HEK293 (cell line): ENCODE results near the gene MAP3K12.

Experiments
- BCL11B ChIP-seq: fragments of 450-650 bp; formaldehyde crosslinking; IDR thresholded peaks from 2 replicates; pipeline ENCODE4 v1.5.1; 2016; ENCODE audit warnings: low read depth, missing biosample characterization, missing genetic modification characterization
- MEIS1 ChIP-seq: sonication (generic); formaldehyde crosslinking; IDR thresholded peaks from 2 replicates; pipeline ENCODE4 v1.8.1; 2022; ENCODE audit warnings: missing genetic modification reagents, mild to moderate bottlenecking, borderline replicate concordance
- SP3 ChIP-seq: fragments of 450-650 bp; formaldehyde crosslinking; IDR thresholded peaks from 2 replicates; pipeline ENCODE4 v1.5.1; 2016; ENCODE audit warnings: missing biosample characterization, missing genetic modification characterization
- TRIM28 ChIP-seq: IDR thresholded peaks from 2 replicates; pipeline ENCODE4 v1.6.1; 2011; ENCODE audit warnings: low read length, control low read depth, borderline replicate concordance
- ZBTB17 ChIP-seq: fragments of 450-650 bp; formaldehyde crosslinking; IDR thresholded peaks from 2 replicates; pipeline ENCODE4 v1.5.1; 2016; ENCODE audit warnings: missing biosample characterization, missing genetic modification characterization
- ZBTB21 ChIP-seq: fragments of 450-650 bp; formaldehyde crosslinking; IDR thresholded peaks from 2 replicates; pipeline ENCODE4 v1.5.1; 2017; ENCODE audit warnings: missing biosample characterization, missing genetic modification characterization
- ZBTB7A ChIP-seq: fragments of 450-650 bp; formaldehyde crosslinking; IDR thresholded peaks from 2 replicates; pipeline ENCODE4 v1.5.1; 2016; ENCODE audit warnings: low read depth, missing biosample characterization, missing genetic modification characterization
- ZFP3 ChIP-seq: fragments of 450-650 bp; formaldehyde crosslinking; IDR thresholded peaks from 2 replicates; pipeline ENCODE4 v1.5.1; 2016; ENCODE audit warnings: low read depth, missing biosample characterization, missing genetic modification characterization
- ZNF114 ChIP-seq: fragments of 450-650 bp; formaldehyde crosslinking; IDR thresholded peaks from 2 replicates; pipeline ENCODE4 v1.5.0; 2017; ENCODE audit warnings: missing biosample characterization, missing genetic modification characterization
- ZNF121 ChIP-seq: fragments of 450-650 bp; formaldehyde crosslinking; IDR thresholded peaks from 2 replicates; pipeline ENCODE4 v1.5.1; 2016; ENCODE audit warnings: missing biosample characterization, missing genetic modification characterization
- ZNF140 ChIP-seq: fragments of 450-650 bp; formaldehyde crosslinking; IDR thresholded peaks from 2 replicates; pipeline ENCODE4 v1.5.1; 2016; ENCODE audit warnings: missing biosample characterization, missing genetic modification characterization
- ZNF174 ChIP-seq: fragments of 450-650 bp; formaldehyde crosslinking; IDR thresholded peaks from 2 replicates; pipeline ENCODE4 v1.5.0; 2017; ENCODE audit warnings: missing biosample characterization, mild to moderate bottlenecking, missing genetic modification characterization
- ZNF2 ChIP-seq: fragments of 450-650 bp; formaldehyde crosslinking; IDR thresholded peaks from 2 replicates; pipeline ENCODE4 v1.5.1; 2016; ENCODE audit warnings: missing biosample characterization, missing genetic modification characterization
- ZNF202 ChIP-seq: fragments of 450-650 bp; formaldehyde crosslinking; IDR thresholded peaks from 2 replicates; pipeline ENCODE4 v1.5.1; 2016; ENCODE audit warnings: missing biosample characterization, missing genetic modification characterization, borderline replicate concordance
- ZNF211 ChIP-seq: fragments of 450-650 bp; formaldehyde crosslinking; IDR thresholded peaks from 2 replicates; pipeline ENCODE4 v1.5.1; 2016; ENCODE audit warnings: low read depth, missing biosample characterization, missing genetic modification characterization
- ZNF221 ChIP-seq: fragments of 450-650 bp; formaldehyde crosslinking; IDR thresholded peaks from 2 replicates; pipeline ENCODE4 v1.5.1; 2017; ENCODE audit warnings: missing biosample characterization, missing genetic modification characterization, borderline replicate concordance
- ZNF350 ChIP-seq: fragments of 450-650 bp; formaldehyde crosslinking; IDR thresholded peaks from 2 replicates; pipeline ENCODE4 v1.5.0; 2017; ENCODE audit warnings: missing biosample characterization, mild to moderate bottlenecking, missing genetic modification characterization
- ZNF37A ChIP-seq: fragments of 450-650 bp; IDR thresholded peaks from 2 replicates; pipeline ENCODE4 v1.5.1; 2018; ENCODE audit warnings: missing biosample characterization, missing genetic modification characterization
- ZNF426 ChIP-seq: fragments of 450-650 bp; formaldehyde crosslinking; IDR thresholded peaks from 2 replicates; pipeline ENCODE4 v1.5.1; 2017; ENCODE audit warnings: missing biosample characterization, missing genetic modification characterization, mild to moderate bottlenecking, inconsistent platforms, moderate library complexity
- ZNF514 ChIP-seq: fragments of 450-650 bp; formaldehyde crosslinking; IDR thresholded peaks from 2 replicates; pipeline ENCODE4 v1.5.1; 2016; ENCODE audit warnings: missing biosample characterization, missing genetic modification characterization
- ZNF658 ChIP-seq: fragments of 450-650 bp; formaldehyde crosslinking; IDR thresholded peaks from 2 replicates; pipeline ENCODE4; 2016; ENCODE audit warnings: missing biosample characterization, missing genetic modification characterization
- ZNF791 ChIP-seq: fragments of 450-650 bp; formaldehyde crosslinking; IDR thresholded peaks from 2 replicates; pipeline ENCODE4 v1.5.1; 2016; ENCODE audit warnings: missing biosample characterization, missing genetic modification characterization
- ZNF843 ChIP-seq: fragments of 450-650 bp; formaldehyde crosslinking; IDR thresholded peaks from 2 replicates; pipeline ENCODE4 v1.5.1; 2016; ENCODE audit warnings: missing biosample characterization, missing genetic modification characterization
- ZSCAN16 ChIP-seq: fragments of 450-650 bp; formaldehyde crosslinking; IDR thresholded peaks from 2 replicates; pipeline ENCODE4 v1.5.1; 2016; ENCODE audit warnings: missing biosample characterization, missing genetic modification characterization
- TF ChIP-seq, protein P1 (sequence below): fragments of 450-650 bp; formaldehyde crosslinking; IDR thresholded peaks from 2 replicates; pipeline ENCODE4 v1.5.1; 2016; ENCODE audit warnings: missing biosample characterization, missing genetic modification characterization, low read depth
- TF ChIP-seq, protein P2 (sequence below): fragments of 450-650 bp; formaldehyde crosslinking; conservative IDR thresholded peaks from 2 replicates; pipeline ENCODE4 v1.5.1; 2016; ENCODE audit warnings: low read depth, missing biosample characterization, missing genetic modification characterization
- TF ChIP-seq, protein P3 (sequence below): fragments of 450-650 bp; formaldehyde crosslinking; IDR thresholded peaks from 2 replicates; pipeline ENCODE4; 2016; ENCODE audit warnings: missing biosample characterization, missing genetic modification characterization
- TF ChIP-seq, protein P4 (sequence below): fragments of 450-650 bp; formaldehyde crosslinking; IDR thresholded peaks from 2 replicates; pipeline ENCODE4 v1.5.1; 2016; ENCODE audit warnings: missing biosample characterization, missing genetic modification characterization

Gene MAP3K12

DNA sequence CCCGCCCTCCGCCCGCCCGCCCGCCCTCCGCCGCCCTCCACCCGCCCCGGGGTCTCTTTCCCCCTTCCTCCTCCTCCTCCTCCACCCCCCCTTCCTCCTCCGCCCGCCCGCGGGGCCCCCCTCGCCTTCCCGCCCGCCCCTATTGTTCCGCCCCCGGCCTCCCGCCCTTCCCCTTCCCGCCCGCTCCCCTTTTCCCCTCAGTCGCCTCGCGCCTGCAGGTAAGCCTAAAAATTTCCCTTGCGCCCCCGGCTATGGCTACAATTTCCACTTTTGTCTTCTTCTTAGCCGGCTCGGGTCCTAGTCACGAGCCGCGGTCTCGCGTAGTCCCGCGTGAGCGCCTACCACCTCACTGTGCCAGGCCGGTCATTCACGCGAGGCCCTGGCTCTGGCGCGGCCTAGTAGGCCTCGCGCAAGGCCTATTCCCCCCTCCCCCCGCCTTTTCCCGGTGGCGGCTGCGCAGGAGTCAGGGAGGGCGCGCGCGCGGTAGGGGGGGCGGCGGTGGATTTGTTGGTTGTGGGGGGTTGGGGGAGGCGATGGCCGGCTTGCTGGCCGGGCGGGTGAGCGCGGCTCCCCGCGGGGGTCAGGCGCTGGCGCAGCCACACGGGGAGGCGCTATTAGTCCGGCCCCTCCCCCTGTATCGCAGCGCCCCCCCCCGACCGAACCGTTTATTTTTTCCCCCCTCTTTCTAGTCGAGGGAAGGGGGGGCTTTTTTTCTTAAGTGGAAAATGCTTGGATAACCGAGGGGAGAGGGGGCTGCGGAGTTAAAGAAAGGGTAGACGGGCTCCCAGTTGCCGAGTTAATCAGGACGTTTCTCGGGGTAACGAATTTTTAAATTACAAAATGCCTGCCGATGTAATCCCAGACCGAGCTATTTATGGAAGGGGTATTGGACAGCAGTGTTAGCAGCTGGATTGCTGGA, 46.8 kb downstream of the MAP3K12 start (continued):
- TF ChIP-seq ZNF211 (no peak), ZNF202 (tag by site-specific recombination) (no peak), ZNF121 (tag by site-specific recombination) (0 out of 2 replicates have a peak, but pooled peaks have one; percentile 52), ZNF2 (peak; percentile 76), ZNF514 (tag by site-specific recombination) (no peak), ZNF350 (tag by site-specific recombination) (no peak), ZSCAN16 (tag by site-specific recombination) (peak; percentile 46; the same call in 1 of the 2 replicates), MEIS1 (no peak), ZBTB21 (tag by site-specific recombination) (0 out of 2 replicates have a peak, but pooled peaks have one; percentile 11), ZNF174 (tag by site-specific recombination) (no peak), ZNF37A (tag by site-specific recombination) (no peak), ZNF658 (tag by site-specific recombination) (no peak), ZNF114 (tag by site-specific recombination) (no peak), ZNF140 (tag by site-specific recombination) (no peak), ZNF791 (no peak), ZNF843 (tag by site-specific recombination) (peak; percentile 55; the same call in 1 of the 2 replicates), ZNF221 (tag by site-specific recombination) (no peak), TRIM28 (no peak), SP3 (tag by site-specific recombination) (peak; percentile 58), ZNF426 (tag by site-specific recombination) (no peak), BCL11B (peak; percentile 86), ZBTB17 (tag by site-specific recombination) (no peak), ZBTB7A (peak; percentile 73; the same call in 1 of the 2 replicates), ZFP3 (tag by site-specific recombination) (no peak)
- TF ChIP-seq, protein P1, sequence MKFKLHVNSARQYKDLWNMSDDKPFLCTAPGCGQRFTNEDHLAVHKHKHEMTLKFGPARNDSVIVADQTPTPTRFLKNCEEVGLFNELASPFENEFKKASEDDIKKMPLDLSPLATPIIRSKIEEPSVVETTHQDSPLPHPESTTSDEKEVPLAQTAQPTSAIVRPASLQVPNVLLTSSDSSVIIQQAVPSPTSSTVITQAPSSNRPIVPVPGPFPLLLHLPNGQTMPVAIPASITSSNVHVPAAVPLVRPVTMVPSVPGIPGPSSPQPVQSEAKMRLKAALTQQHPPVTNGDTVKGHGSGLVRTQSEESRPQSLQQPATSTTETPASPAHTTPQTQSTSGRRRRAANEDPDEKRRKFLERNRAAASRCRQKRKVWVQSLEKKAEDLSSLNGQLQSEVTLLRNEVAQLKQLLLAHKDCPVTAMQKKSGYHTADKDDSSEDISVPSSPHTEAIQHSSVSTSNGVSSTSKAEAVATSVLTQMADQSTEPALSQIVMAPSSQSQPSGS (tag by site-specific recombination), result no peak
- TF ChIP-seq, protein P2, sequence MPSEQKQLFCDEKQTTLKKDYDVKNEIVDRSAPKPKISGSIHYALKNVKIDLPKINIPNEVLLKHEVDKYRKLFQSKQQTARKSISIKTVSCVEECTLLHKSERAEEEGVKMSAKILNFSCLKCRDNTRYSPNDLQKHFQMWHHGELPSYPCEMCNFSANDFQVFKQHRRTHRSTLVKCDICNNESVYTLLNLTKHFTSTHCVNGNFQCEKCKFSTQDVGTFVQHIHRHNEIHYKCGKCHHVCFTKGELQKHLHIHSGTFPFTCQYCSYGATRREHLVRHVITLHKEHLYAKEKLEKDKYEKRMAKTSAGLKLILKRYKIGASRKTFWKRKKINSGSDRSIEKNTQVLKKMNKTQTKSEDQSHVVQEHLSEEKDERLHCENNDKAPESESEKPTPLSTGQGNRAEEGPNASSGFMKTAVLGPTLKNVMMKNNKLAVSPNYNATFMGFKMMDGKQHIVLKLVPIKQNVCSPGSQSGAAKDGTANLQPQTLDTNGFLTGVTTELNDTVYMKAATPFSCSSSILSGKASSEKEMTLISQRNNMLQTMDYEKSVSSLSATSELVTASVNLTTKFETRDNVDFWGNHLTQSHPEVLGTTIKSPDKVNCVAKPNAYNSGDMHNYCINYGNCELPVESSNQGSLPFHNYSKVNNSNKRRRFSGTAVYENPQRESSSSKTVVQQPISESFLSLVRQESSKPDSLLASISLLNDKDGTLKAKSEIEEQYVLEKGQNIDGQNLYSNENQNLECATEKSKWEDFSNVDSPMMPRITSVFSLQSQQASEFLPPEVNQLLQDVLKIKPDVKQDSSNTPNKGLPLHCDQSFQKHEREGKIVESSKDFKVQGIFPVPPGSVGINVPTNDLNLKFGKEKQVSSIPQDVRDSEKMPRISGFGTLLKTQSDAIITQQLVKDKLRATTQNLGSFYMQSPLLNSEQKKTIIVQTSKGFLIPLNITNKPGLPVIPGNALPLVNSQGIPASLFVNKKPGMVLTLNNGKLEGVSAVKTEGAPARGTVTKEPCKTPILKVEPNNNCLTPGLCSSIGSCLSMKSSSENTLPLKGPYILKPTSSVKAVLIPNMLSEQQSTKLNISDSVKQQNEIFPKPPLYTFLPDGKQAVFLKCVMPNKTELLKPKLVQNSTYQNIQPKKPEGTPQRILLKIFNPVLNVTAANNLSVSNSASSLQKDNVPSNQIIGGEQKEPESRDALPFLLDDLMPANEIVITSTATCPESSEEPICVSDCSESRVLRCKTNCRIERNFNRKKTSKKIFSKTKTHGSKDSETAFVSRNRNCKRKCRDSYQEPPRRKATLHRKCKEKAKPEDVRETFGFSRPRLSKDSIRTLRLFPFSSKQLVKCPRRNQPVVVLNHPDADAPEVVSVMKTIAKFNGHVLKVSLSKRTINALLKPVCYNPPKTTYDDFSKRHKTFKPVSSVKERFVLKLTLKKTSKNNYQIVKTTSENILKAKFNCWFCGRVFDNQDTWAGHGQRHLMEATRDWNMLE (tag by site-specific recombination), result no peak
- TF ChIP-seq, protein P3, sequence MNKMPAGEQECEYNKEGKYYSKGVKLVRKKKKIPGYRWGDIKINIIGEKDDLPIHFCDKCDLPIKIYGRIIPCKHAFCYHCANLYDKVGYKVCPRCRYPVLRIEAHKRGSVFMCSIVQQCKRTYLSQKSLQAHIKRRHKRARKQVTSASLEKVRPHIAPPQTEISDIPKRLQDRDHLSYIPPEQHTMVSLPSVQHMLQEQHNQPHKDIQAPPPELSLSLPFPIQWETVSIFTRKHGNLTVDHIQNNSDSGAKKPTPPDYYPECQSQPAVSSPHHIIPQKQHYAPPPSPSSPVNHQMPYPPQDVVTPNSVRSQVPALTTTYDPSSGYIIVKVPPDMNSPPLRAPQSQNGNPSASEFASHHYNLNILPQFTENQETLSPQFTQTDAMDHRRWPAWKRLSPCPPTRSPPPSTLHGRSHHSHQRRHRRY (tag by site-specific recombination), result peak; percentile 89
- TF ChIP-seq, protein P4, sequence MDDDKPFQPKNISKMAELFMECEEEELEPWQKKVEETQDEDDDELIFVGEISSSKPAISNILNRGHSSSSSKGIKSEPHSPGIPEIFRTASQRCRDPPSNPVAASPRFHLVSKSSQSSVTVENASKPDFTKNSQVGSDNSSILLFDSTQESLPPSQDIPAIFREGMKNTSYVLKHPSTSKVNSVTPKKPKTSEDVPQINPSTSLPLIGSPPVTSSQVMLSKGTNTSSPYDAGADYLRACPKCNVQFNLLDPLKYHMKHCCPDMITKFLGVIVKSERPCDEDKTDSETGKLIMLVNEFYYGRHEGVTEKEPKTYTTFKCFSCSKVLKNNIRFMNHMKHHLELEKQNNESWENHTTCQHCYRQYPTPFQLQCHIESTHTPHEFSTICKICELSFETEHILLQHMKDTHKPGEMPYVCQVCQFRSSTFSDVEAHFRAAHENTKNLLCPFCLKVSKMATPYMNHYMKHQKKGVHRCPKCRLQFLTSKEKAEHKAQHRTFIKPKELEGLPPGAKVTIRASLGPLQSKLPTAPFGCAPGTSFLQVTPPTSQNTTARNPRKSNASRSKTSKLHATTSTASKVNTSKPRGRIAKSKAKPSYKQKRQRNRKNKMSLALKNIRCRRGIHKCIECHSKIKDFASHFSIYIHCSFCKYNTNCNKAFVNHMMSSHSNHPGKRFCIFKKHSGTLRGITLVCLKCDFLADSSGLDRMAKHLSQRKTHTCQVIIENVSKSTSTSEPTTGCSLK (tag by site-specific recombination), result no peak
